HEK293 (cell line): ENCODE measurements around the gene ZNF197.

ENCODE experiments used
- CTCF ChIP-seq: fragments of 450-650 bp; formaldehyde crosslinking; IDR thresholded peaks from 2 replicates; pipeline ENCODE4 v1.5.1; 2016; ENCODE audit warnings: missing biosample characterization, missing genetic modification characterization
- INSM2 ChIP-seq: fragments of 450-650 bp; formaldehyde crosslinking; IDR thresholded peaks from 2 replicates; pipeline ENCODE4 v1.5.1; 2016; ENCODE audit warnings: missing biosample characterization, missing genetic modification characterization
- ZFP69B ChIP-seq: fragments of 450-650 bp; formaldehyde crosslinking; IDR thresholded peaks from 2 replicates; pipeline ENCODE4 v1.5.1; 2016; ENCODE audit warnings: missing biosample characterization, missing genetic modification characterization
- ZNF114 ChIP-seq: fragments of 450-650 bp; formaldehyde crosslinking; IDR thresholded peaks from 2 replicates; pipeline ENCODE4 v1.5.0; 2017; ENCODE audit warnings: missing biosample characterization, missing genetic modification characterization
- ZNF335 ChIP-seq: fragments of 450-650 bp; formaldehyde crosslinking; conservative IDR thresholded peaks from 2 replicates; pipeline ENCODE4 v1.5.1; 2016; ENCODE audit warnings: missing biosample characterization, missing genetic modification characterization
- ZNF791 ChIP-seq: fragments of 450-650 bp; formaldehyde crosslinking; IDR thresholded peaks from 2 replicates; pipeline ENCODE4 v1.5.1; 2016; ENCODE audit warnings: missing biosample characterization, missing genetic modification characterization

GRCh38 chr3:44648564-44649229 is 23.9 kb downstream of the ZNF197 start, which contains the start of gene ZNF35:
- TF ChIP-seq CTCF, result no peak
- no peak for TF ChIP-seq INSM2
- no peak for TF ChIP-seq ZFP69B
- TF ChIP-seq ZNF114 (tag by site-specific recombination), result no peak
- TF ChIP-seq ZNF791 (tag by site-specific recombination), result no peak
- peak; percentile 50 for TF ChIP-seq ZNF335
